HG03378 (cell line): ENCODE results near the gene PDE4D.
"Not testable (repeated sequence)": the region's sequence is repeated elsewhere in the genome, so short reads cannot be mapped to it uniquely, and the experiment has no call there.

ENCODE experiments used
- ATAC-seq: cut with Tn5 transposase; IDR thresholded peaks from one replicate; pipeline ENCODE4 v1.9.1; 2021; ENCODE audit warnings: mild to moderate bottlenecking, moderate library complexity; ENCODE audit not compliant: unreplicated experiment

Gene PDE4D

GRCh38 chr5:59393585-59394420 is 499.7 kb downstream of the PDE4D start:
- no peak for ATAC-seq

DNA sequence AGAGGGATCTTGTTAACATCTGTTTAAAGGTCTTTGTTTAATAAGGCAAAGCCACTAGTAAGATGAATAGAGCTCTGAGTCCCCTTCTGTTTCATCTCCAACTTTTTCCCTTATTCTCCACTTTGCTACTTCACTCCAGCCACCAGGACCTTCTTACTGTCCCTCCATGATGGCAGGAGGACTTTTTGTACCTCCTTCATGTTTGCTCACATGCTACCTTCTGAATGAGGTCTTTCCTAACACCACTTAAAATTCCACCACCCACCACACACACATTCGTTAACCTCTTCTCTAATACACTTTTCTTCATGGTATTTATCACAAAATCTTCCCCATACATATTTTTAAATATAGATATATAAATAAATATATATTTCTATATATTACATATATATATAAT is 501.9 kb downstream of the PDE4D start:
- ATAC-seq: no peak

DNA sequence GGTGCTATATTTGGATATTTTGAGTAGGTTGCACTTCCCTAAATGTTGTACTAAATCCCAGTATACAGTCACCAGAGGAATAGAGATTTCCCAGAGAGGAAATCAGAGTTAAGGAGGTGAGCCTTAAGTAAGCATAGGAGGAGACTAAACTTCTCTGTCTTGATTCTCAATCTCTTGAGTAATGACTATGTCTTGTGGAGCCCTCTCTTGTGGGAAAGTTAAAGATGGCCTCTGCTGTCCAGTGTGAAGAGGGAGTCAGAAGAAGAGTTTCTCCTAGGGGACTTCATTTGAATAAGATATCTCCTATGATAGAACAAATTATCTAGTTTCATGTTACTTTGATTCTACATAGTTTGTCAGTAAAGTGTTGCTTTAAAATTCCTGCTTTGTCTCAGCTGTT is 502.5 kb downstream of the PDE4D start:
- no peak for ATAC-seq

DNA sequence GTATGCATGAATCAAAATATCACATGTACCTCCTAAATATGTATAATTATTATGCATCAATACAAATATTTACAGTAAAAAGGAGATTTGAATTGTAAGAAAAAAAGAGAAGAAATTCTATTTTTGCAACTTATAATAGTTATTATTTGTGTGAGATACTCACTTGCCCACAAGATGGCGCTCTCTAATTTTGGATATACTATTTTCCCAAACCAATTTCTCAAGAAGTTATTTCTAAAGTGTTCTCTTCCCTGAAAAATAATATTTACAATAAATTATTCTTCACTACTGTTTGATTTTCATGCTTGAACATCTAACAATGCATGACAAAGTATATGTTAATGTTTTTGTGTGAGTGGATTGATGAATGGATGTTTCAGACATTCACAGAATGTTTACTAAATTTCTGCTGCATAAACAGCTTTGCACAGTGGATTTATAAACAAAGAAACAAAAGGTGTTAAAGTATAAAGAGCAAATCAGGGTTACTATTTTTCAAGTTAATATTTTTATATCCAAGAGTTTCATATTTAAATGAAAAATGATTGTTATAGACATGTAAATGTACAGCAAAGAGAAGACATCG is 503.4 kb downstream of the PDE4D start:
- ATAC-seq: no peak

DNA sequence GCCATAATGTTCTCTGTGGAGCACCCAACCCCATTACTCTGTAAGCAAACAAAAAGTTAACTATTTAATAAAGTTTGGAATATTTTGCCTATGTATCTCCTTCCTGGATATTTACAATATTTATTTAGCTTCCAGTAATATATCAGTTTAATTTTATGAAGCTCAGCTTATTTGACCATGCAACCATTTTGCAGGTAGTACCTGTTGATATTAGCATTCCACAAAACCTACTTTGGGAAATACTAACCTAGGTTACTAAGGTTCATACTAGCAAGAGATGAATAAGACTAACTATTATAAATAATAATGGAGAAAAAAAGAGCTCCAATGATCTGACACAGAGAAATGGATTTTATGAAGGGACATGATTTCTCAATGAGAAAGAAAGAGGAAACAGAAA is 506.4 kb downstream of the PDE4D start:
- ATAC-seq: no peak

GRCh38 chr5:59385700-59386099 is 507.8 kb downstream of the PDE4D start:
- no peak for ATAC-seq

- peak; percentile 100 for ATAC-seq
Measured at GRCh38 chr5:59380350-59380951, 513.1 kb downstream of the PDE4D start.

- ATAC-seq: not testable (repeated sequence)
Measured at GRCh38 chr5:59374036-59374435, 519.5 kb downstream of the PDE4D start.

- ATAC-seq: no peak
Measured at GRCh38 chr5:59371525-59372127, 521.9 kb downstream of the PDE4D start.

DNA sequence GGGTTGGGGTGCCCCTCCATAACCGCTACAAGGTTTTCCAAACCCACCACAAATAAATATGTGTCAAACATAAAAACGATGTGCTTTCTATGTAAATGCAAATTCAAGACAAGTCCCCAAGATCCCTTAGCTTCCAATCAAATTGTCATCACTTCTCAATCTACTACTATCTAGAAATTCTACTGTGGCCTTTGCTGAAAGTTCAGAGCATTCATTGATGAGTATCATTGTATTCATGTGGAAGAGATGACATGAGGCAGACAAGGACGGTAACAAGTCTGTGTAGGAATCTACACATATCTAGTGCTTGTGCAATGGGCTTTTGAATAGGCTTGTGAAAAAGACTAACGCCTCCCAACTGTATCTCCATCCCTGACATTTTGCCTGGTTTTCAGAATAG is 524.6 kb downstream of the PDE4D start:
- no peak for ATAC-seq

DNA sequence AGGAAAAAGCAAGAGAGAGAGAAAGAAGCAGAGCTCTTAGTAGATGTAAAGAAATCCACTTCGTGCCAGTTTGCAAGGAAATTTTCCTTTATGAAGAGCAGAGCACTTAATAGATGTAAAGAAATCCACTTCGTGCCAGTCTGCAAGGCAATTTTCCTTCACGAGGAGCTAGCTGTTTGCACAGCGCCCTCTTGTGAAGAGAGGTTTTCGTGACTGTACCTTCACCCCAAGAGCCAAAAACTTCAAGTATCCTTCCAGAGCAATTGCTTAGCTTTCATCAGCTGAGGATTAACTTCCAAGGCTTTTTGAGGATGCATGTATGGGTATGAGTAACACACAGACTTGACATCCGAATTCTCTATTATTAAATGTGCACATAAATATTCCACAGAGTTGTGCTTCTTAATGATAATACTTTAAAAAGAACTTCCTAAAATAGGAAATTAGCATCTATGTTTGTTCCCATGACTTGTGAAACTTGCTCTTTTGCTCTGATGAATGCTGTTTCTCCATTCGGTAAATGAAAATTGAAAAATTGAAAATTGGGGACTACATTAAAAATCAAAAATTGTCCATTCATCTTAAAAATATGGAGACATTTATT is 525.6 kb downstream of the PDE4D start:
- no peak for ATAC-seq

DNA sequence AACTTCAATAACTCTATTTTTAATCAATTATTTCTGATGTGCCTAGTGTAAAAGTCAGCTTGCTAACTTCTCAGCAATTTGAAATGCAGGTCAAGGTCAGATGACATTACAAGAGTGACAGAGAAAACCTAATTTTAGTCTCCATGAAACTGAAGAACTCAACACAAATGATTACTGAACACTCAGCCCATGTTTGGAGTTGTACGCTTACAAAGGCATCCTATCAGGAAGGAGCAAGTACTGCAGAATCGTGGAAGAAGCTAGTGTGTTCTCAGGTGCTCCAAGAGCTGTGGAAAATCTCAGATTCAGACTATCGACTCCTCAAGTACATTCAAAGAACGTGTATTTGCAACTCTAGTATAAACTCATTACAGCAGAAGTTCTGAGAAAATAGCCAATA is 526.7 kb downstream of the PDE4D start:
- no peak for ATAC-seq

GRCh38 chr5:59362438-59362837 is 531.1 kb downstream of the PDE4D start:
- no peak for ATAC-seq

GRCh38 chr5:59361454-59361853 is 532.1 kb downstream of the PDE4D start:
- ATAC-seq: no peak

DNA sequence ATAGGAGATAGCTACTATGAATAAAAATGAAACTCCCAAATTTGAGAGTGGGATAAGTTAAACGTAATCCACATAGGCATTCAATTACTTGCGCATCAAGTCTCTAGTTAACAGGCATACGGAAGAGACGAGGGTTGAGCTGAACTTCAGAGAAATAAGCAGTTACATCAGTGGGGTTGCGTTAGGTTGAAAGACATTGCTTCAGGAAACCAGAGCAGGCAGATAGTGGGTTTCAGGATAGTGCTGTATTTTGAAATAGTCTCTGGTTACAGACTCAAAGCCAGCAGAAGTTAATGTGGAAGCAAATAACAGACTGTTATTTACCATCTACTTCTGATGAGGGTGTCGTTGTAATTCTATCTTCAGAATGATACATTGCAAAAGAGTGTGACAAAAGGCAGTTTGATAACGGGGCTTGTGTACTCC is 533.4 kb downstream of the PDE4D start:
- ATAC-seq: no peak

DNA sequence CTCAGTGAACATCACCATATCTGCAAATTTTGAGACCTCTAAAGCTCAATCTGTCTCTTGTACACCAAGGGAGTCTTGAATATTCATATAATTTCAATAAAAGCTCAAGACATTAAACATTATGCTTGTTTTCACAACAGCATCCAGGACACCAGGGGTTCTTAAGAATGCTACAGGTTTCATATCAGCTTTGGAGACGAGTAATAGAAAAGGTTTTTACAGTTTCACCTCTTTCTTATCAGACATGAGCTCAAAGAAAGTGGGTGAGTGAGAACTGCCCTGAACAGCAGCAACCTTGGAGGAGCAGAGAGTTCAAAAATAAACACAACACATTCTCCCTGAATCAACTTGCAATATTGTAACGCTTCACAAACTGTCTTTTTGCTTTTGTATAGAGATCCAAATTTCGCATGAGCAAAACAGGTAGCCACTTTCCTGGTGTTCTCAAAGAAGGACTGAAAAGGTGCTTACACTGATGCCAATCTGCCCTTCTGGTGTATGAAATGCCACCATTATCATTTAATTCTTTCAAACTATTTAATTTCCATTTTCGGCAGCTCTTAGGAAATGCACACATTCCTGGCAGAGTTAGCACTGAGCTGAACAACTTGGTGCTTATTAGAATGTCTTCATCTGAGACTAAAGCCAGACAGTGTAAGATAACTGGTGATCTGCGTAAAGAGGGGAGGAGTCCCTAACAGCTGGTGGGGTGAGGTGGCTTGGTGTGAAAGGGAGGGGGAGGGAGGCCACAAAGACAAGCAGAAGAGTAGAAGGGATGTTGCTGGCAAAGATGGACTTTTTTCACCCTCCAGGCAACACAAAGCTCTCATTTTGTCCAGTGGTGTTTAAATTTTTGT is 535.3 kb downstream of the PDE4D start:
- ATAC-seq: no peak

GRCh38 chr5:59357381-59357977 is 536.0 kb downstream of the PDE4D start:
- ATAC-seq: no peak

GRCh38 chr5:59356813-59357380 is 536.6 kb downstream of the PDE4D start:
- no peak for ATAC-seq

DNA sequence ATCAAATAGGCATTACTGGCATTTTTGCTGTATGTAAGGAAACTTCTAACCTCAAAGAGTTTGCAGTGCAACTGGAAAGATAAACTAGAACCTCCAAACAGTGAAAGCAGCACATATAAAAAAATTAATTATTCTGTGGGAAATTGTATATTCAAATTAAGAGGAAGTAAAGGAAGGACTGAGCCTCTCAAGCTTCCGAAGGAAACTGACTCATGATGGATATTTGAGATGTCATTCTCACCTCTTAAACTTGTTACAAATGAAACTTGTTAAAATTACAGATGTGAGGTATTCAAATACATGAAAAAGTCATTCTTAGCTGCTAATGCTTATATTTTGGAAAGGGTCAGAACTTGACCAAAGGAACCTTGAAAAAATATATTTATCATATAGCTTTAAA is 538.7 kb downstream of the PDE4D start:
- no peak for ATAC-seq

DNA sequence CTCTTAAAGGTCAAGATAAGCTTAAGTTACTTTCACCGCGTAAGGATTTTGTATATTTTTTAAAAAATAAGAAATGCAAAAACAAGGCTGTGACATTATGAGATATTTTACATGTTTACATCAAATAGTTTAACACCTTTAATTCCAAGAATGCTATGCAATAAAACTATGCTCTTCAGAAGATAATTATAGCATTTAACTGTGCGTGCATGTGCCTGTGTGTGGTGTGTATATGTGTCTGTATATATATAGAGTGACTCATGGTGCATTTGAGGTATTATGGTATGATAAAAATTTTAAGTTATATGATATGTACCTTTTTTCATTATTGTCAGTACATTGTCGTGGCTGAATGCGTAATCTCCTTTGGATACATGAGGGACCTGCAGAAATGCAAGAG is 539.3 kb downstream of the PDE4D start:
- ATAC-seq: no peak
